ENCODE data around the gene PRKG1. TPM values are rescaled to one million over a fixed set of nuclear protein-coding genes. Genes with fewer than 3 reads are reported as not detected.
"Not testable (repeated sequence)": the region's sequence is repeated elsewhere in the genome, so short reads cannot be mapped to it uniquely, and the experiment has no call there.

The PRKG1 gene
- total RNA-seq, 4 donors from 2014 or later, result 24.5 to 46.1 (median 37.1) TPM

GRCh38 chr10:51326174-51326573 is 251.9 kb downstream of the PRKG1 start:
- Histone ChIP-seq H3K9me3 (no peaks in the 10 kb centered on the region), H3K27ac (replicated peaks in 1 of 4) (no peak overlapping the region), H3K4me3 (no peak overlapping the region), H3K27me3 (no peaks in the 10 kb centered on the region), H3K4me1 (no peaks in the 10 kb centered on the region), H3K36me3 (no peaks in the 10 kb centered on the region)
- 90% methylated on average over 1 of the region's 1 CpG for WGBS
- intact Hi-C loops (cut with DNase I), result no loop called here
- TF ChIP-seq, protein P1, sequence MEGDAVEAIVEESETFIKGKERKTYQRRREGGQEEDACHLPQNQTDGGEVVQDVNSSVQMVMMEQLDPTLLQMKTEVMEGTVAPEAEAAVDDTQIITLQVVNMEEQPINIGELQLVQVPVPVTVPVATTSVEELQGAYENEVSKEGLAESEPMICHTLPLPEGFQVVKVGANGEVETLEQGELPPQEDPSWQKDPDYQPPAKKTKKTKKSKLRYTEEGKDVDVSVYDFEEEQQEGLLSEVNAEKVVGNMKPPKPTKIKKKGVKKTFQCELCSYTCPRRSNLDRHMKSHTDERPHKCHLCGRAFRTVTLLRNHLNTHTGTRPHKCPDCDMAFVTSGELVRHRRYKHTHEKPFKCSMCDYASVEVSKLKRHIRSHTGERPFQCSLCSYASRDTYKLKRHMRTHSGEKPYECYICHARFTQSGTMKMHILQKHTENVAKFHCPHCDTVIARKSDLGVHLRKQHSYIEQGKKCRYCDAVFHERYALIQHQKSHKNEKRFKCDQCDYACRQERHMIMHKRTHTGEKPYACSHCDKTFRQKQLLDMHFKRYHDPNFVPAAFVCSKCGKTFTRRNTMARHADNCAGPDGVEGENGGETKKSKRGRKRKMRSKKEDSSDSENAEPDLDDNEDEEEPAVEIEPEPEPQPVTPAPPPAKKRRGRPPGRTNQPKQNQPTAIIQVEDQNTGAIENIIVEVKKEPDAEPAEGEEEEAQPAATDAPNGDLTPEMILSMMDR (IDR thresholded peaks at IDR 0.05), result no peak
- no peak for TF ChIP-seq POLR2A (IDR thresholded peaks at IDR 0.05; ENCODE audit: low read depth)
- TF ChIP-seq POLR2AphosphoS5 (IDR thresholded peaks at IDR 0.05), result no peak
- no peak for TF ChIP-seq EP300 (IDR thresholded peaks at IDR 0.05)
- no peak for DNase-seq (ENCODE audit: extremely low spot score)

- intact Hi-C loops (cut with DNase I), result no loop called here
- no peak for DNase-seq (ENCODE audit: extremely low spot score)
- Histone ChIP-seq H3K27ac (replicated peaks in 1 of 4) (no peak overlapping the region), H3K36me3 (no peaks in the 10 kb centered on the region), H3K9me3 (no peaks in the 10 kb centered on the region), H3K4me3 (no peak overlapping the region), H3K27me3 (no peaks in the 10 kb centered on the region), H3K4me1 (no peaks in the 10 kb centered on the region)
- TF ChIP-seq POLR2AphosphoS5 (IDR thresholded peaks at IDR 0.05) (no peak), EP300 (IDR thresholded peaks at IDR 0.05) (no peak), POLR2A (IDR thresholded peaks at IDR 0.05; ENCODE audit: low read depth) (no peak)
- TF ChIP-seq, protein P1 (IDR thresholded peaks at IDR 0.05), result no peak
- WGBS, result 94% methylated on average over 1 of the region's 1 CpG
Measured at GRCh38 chr10:51327432-51327831, 253.1 kb downstream of the PRKG1 start.

DNA sequence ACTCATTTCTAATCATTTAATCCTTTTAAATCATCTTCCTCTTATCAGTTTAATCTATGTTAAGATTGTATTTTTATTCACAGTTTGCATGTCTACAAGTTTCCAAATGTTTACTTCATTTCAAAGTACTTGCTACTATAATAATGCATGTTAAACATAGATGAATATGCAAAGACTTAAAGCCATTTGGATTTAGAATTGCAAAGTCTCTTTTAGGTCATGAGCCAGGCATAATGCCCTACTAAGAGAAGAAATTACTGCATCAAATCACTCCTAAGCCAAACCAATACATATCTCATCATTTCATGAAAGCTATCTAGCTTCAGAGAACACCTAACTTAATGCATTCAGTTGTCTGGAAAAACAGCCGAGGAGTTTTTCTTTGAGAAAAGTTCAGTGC is 266.1 kb downstream of the PRKG1 start:
- Histone ChIP-seq H3K4me3 (no peak overlapping the region), H3K27ac (replicated peaks in 1 of 4) (no peak overlapping the region), H3K4me1 (peaks cover 0 to 8% (median 2%) of the 10 kb centered on the region in 4 donors), H3K9me3 (no peaks in the 10 kb centered on the region), H3K36me3 (no peaks in the 10 kb centered on the region), H3K27me3 (no peaks in the 10 kb centered on the region)
- 97% methylated on average over 1 of the region's 1 CpG for WGBS
- no peak for DNase-seq (ENCODE audit: extremely low spot score)
- TF ChIP-seq, protein P1 (IDR thresholded peaks at IDR 0.05), result no peak
- TF ChIP-seq POLR2AphosphoS5 (IDR thresholded peaks at IDR 0.05) (no peak), EP300 (IDR thresholded peaks at IDR 0.05) (no peak), POLR2A (IDR thresholded peaks at IDR 0.05; ENCODE audit: low read depth) (no peak)
- intact Hi-C loops (cut with DNase I), result no loop called here

DNA sequence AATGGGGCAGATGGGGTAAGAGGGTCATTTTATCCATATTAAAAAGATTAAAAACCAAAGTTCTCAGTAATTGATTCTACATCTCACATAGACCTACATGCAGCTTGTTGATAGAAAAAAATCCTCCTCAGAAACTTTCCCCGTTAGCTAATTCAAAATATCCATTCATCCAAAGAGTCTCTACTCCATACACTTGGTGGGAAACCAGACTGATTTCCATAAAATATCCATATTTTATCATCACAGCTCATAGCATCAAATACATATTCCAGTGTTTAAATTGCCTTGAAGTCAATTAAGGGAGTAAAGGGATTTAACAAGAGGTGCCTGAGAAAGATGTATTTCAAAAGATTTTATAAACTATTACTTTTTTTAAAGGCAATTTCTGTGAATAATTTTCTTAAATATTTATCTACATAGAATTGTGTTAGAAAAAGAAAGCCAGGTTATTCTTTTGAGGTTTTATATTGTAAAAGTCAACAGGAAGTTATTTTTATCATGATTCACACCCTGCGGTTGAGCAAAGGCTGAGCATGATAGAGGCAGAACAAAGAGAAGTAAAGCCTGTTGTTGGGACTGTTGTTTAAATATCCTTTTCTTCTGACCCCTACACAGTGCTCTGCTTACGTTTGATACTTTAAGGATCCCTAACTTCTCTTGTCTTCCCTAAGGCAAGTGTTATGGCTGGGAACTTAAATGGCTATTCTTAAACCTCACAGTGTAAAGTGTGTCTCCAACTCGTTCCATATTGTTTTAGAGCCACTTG is 266.7 kb downstream of the PRKG1 start:
- H3K4me1 ChIP-seq, result peaks cover 0 to 8% (median 2%) of the 10 kb centered on the region in 4 donors
- no peaks in the 10 kb centered on the region for H3K9me3 ChIP-seq
- no peaks in the 10 kb centered on the region for H3K36me3 ChIP-seq
- no peak for TF ChIP-seq EP300 (IDR thresholded peaks at IDR 0.05)
- no peak for TF ChIP-seq POLR2A (IDR thresholded peaks at IDR 0.05; ENCODE audit: low read depth)
- TF ChIP-seq, protein P1 (IDR thresholded peaks at IDR 0.05), result no peak
- no peak overlapping the region for H3K27ac ChIP-seq (replicated peaks in 1 of 4)
- H3K4me3 ChIP-seq, result no peak overlapping the region
- 85% methylated on average over 4 of the region's 4 CpGs for WGBS
- no peak for DNase-seq (ENCODE audit: extremely low spot score)
- H3K27me3 ChIP-seq, result no peaks in the 10 kb centered on the region
- intact Hi-C loops (cut with DNase I), result no loop called here

- DNase-seq (ENCODE audit: extremely low spot score); H3K4me1 ChIP-seq; H3K27me3 ChIP-seq; H3K9me3 ChIP-seq; intact Hi-C loops (cut with DNase I); H3K4me3 ChIP-seq; H3K36me3 ChIP-seq; H3K27ac ChIP-seq (replicated peaks in 1 of 4): not testable (repeated sequence)
- WGBS, result 92% methylated on average over 3 of the region's 3 CpGs
Measured at GRCh38 chr10:51341745-51342144, 267.5 kb downstream of the PRKG1 start.

All from esophagus muscularis mucosa (tissue), 4 donors.